Heart left ventricle (tissue), 13 donors: Measurements from ENCODE around the gene CTNNAL1.

Experiments used
- POLR2A ChIP-seq, 2 donors: fragments of 450-650 bp; IDR thresholded peaks; one replicate each; pipeline ENCODE4 v1.6.1; 2017; ENCODE audit warnings: antibody characterized with exemption in 2 of 2, mild to moderate bottlenecking in 2 of 2, moderate library complexity in 2 of 2
- TF ChIP-seq, protein P1 (sequence below), 12 donors: fragments of 200-600 bp; sonication (generic) in 4 of 12; IDR thresholded peaks; one replicate each; pipeline versions ENCODE4 v1.5.0 to v1.8.0; 2018 to 2022; ENCODE audit warnings: antibody characterized with exemption in 12 of 12, mild to moderate bottlenecking in 5 of 12
- donor health status: ischemic (EF 13 %, LVEDD 7.1; RV severe dilation, severe dysfunction).
- donor health status: DM: no; HTN: yes; CAD: no.
- donor health status: DM: no; HTN: no; CAD: no.
- donor health status: ischemic (EF 25% LVEDD 6.9; RV normal size, moderate dysfunction).
- donor health status: ischemic (EF 25% LVEDD 5.7; RV mildly dilated, moderate dysfunction).
- donor health status: ischemic (EF 35%, LVEDD 5.7; RV mildly dilated, moderate dysfunction).
- donor health status: nonischemic (EF 11% LVEDD 7.7; RV severe dilation, severe dysfunction).
- donor health status: DM: yes; HTN: yes; CAD: no.
- donor health status: PGD.
- donor health status: ischemic (EF 29% LVEDD 5.4; RV normal size, mild dysfunction).
- donor health status: nonischemic (EF 23%, LVEDD 6.1; RV moderate dilation, normal function).

DNA sequence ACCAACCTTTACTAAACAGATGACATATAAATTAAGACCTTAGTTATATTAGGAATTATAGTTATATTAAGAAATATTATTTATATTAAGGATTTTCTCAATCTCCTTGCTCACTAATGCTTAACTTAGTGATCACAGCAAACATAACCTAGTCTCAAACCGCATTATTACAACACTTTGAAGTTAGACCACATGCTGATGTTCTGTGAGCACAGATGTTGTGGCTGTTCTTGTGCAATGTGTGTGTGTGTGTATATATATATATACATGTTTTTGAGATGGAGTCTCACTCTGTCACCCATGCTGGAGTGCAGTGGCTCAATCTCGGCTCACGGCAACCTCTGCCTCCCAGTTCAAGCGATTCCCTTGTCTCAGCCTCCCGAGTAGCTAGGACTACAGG is 99.9 kb downstream of the CTNNAL1 start:
- no peak for TF ChIP-seq POLR2A (IDR thresholded peaks at IDR 0.05)
- TF ChIP-seq, protein P1, sequence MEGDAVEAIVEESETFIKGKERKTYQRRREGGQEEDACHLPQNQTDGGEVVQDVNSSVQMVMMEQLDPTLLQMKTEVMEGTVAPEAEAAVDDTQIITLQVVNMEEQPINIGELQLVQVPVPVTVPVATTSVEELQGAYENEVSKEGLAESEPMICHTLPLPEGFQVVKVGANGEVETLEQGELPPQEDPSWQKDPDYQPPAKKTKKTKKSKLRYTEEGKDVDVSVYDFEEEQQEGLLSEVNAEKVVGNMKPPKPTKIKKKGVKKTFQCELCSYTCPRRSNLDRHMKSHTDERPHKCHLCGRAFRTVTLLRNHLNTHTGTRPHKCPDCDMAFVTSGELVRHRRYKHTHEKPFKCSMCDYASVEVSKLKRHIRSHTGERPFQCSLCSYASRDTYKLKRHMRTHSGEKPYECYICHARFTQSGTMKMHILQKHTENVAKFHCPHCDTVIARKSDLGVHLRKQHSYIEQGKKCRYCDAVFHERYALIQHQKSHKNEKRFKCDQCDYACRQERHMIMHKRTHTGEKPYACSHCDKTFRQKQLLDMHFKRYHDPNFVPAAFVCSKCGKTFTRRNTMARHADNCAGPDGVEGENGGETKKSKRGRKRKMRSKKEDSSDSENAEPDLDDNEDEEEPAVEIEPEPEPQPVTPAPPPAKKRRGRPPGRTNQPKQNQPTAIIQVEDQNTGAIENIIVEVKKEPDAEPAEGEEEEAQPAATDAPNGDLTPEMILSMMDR (IDR thresholded peaks at IDR 0.05), result no peak
